KOPT-K1 (cell line): ENCODE data around the gene TRIM17.

ENCODE experiments used
- H3K27ac ChIP-seq: fragments of 200-600 bp; sonication (generic); 2 replicates; pipeline ENCODE4 v1.5.1; 2016; ENCODE audit warnings: antibody characterized with exemption, mild to moderate bottlenecking, low read depth, low read length; ENCODE audit not compliant: poor library complexity, severe bottlenecking
- H3K36me3 ChIP-seq: fragments of 200-600 bp; sonication (generic); 2 replicates; pipeline ENCODE4 v1.5.1; 2017; ENCODE audit warnings: antibody characterized with exemption, mild to moderate bottlenecking, low read length, moderate library complexity; ENCODE audit not compliant: insufficient read depth
- H3K9me3 ChIP-seq: fragments of 200-600 bp; sonication (generic); 2 replicates; pipeline ENCODE4 v1.5.1; 2017; ENCODE audit warnings: antibody characterized with exemption, low read length, mild to moderate bottlenecking; ENCODE audit not compliant: insufficient read depth, poor library complexity, severe bottlenecking

The TRIM17 gene

DNA sequence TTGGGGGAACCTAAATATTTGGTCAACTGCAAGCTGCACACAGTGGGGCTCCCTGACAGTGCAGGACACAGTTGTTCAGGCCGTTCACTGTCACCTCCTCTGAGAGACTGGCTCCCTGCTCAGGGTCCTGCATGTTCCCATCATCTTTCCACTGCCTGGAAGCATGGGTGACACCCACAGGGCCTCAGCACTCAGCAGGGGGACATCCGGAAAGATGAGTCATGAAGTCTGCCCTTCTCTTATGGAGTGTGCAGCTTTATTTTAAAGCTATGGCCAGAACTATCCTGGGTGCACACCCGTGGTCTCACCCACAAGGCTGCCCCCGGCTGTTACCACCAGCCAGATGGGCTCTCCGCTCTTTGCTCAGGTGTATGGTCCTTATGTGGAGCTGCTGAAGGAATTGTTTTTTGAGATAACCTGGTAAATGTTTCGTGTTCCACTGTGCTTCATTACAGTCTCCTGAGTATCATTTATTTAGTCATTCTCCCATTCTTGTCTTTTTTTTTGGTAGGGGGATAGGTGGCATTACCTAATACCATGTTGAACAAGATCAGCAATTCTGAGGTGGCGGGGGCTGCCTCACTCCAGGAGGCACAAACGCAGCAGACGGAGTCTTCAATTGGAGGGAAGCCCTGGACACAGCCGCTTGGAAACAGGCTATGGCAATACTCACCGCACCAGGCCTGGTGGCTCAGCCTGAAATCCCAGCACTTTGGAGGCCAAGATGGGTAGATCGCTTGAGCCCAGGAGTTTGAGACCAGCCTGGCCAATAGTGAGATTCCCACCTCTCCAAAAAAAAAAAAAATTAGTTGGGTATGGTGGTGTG is 24.3 kb downstream of the TRIM17 start:
- Histone ChIP-seq H3K36me3 (peaks cover 58% of the 10 kb centered on the region), H3K27ac (no peak overlapping the region), H3K9me3 (no peaks in the 10 kb centered on the region)

DNA sequence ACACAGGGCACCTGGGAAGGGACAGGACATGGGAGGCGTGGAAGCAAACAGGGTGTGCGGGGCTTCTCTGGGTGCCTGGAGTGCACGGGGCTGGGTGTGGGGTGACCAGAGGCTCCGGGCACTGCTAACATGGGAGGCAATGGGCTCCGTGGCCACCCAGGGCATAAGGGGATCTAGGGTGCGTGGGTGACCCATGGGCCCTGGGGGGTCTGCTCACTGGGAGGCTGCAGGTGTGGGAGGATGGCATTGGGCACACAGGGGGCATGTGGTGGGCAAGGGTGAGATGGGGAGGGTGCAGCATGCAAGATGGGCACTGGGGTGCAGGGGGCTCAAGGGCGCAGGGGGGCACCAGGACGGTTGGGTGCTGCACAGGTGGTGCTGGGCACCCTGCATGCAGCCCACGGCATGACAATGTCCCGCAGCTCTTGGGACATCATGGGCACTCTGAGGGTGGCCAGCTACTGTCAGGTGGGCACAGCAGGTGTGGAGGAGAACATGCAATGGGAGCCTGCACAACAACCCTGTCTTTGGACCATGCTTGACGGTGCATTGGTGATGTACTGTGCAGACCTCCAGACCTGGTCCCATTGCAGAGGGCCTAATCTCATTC is 25.1 kb downstream of the TRIM17 start:
- Histone ChIP-seq H3K27ac (no peak overlapping the region), H3K36me3 (peaks cover 50% of the 10 kb centered on the region)

DNA sequence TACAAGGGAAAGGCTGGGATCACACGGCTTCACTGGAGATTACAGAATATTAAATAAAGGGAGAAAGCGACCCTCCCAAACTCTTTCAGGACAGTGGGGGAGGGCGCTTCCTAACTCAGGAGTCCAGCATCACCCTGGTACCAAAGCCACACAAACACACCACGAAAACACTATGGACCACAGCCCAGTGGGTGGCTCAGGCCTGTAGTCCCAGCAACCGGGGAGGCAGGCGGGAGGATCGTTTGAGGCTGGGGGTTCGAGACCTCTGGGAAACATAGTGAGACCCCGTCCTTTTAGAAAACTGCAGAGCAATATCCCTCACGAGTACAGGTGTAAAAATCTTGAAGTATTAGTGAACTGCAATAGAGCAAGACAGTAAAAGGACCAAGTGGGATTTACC is 26.0 kb downstream of the TRIM17 start:
- no peak overlapping the region for H3K27ac ChIP-seq
- H3K9me3 ChIP-seq, result no peaks in the 10 kb centered on the region
- H3K36me3 ChIP-seq, result peaks cover 41% of the 10 kb centered on the region

More for the DNA sequence above, 25.1 kb downstream of the TRIM17 start:
- no peaks in the 10 kb centered on the region for H3K9me3 ChIP-seq

DNA sequence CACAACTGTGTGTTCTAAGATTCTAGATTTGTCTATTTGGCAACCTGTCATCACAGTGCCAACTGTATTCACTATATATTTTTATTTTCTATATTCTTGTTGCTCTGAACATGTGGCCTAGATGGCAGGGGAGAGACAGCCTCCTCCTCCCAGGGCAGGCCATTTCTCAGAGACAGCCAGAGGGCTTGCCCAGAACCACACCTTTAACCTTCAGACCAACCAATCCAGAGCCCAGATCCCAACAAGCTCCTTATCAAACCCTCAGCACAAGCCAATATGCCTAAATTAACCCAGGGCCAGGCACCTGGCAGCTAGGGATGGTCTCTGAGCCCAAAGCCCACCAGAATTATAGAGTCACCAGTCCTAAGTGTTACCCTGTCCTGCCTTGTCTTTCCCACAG is 29.3 kb downstream of the TRIM17 start:
- Histone ChIP-seq H3K9me3 (no peaks in the 10 kb centered on the region), H3K27ac (no peak overlapping the region), H3K36me3 (peaks cover 8% of the 10 kb centered on the region)

DNA sequence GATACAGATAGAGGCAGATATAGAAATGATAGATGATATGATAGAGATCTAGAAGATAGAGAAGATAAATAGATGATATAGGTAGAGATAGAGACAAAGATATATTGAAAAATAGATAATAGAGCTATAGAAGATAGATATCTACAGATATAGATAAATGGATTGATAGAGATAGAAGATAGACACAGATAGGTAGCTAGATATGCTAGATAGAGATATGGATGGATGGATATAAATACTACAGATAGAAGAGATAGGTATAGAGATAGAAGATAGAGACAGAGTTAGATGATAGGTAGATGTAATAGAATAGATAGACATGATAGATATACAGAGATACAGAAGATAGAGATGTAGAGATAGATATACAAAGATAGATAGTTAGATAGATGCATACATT is 31.4 kb downstream of the TRIM17 start:
- Histone ChIP-seq H3K9me3 (no peaks in the 10 kb centered on the region), H3K27ac (no peak overlapping the region), H3K36me3 (no peaks in the 10 kb centered on the region)

DNA sequence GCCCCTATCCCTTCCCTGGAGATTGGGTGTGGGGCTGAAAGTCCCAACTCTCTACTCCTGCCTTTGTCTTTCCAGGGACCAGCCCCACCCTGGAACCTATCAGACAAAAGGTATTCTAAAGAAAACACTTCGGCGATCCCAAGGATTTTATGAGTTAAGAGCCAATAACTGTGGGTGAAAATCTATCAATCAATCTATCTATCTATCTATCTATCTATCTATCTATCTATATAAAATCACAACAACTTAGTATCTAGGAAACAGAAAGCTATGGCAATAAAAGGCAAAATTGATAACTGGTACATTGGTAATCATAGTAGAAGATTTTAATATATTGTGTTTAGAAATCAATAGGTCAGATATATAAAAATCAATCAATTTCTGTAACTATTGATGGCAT is 32.9 kb downstream of the TRIM17 start:
- H3K36me3 ChIP-seq, result no peaks in the 10 kb centered on the region
- H3K27ac ChIP-seq, result no peak overlapping the region

DNA sequence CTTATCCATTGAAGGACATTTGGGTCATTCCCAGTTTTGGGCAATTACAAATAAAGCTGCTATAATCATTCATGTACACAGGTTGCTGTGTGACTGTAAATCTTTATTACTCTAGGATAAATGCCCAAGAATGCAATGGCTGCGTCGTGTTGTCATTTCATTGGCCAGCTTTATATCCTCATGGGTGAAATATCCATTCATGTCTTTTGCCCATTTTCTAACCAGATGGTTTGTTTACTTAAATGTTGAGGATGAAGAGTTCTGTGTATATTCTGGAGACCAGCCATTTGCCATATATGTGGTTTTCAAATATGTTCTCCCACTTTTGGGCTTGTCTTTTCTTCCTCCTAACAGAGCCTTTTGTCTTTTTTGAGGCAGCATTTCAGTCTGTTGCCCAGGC is 35.3 kb downstream of the TRIM17 start:
- Histone ChIP-seq H3K9me3 (no peaks in the 10 kb centered on the region), H3K36me3 (no peaks in the 10 kb centered on the region), H3K27ac (no peak overlapping the region)

More for the DNA sequence above, 32.9 kb downstream of the TRIM17 start:
- no peaks in the 10 kb centered on the region for H3K9me3 ChIP-seq

DNA sequence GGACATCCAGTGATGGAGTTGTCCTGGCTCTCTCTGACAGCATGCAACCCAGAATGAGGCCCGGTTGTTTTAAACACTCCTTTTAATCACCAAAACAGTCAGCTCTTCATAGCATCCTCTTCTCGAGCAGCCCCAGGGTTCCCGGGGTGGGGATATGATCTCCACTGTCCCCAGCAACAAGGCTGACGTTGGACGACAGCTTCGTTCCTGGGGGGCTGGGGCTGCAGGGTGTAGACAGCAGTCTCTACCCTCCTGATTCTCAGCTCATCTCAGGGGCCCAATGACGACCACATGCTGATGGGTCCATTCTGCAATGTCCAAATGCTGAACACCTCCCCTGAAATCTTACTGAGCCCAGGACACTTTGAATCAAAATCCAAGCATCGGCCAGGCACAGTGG is 37.0 kb downstream of the TRIM17 start:
- Histone ChIP-seq H3K27ac (no peak overlapping the region), H3K9me3 (no peaks in the 10 kb centered on the region), H3K36me3 (no peaks in the 10 kb centered on the region)

DNA sequence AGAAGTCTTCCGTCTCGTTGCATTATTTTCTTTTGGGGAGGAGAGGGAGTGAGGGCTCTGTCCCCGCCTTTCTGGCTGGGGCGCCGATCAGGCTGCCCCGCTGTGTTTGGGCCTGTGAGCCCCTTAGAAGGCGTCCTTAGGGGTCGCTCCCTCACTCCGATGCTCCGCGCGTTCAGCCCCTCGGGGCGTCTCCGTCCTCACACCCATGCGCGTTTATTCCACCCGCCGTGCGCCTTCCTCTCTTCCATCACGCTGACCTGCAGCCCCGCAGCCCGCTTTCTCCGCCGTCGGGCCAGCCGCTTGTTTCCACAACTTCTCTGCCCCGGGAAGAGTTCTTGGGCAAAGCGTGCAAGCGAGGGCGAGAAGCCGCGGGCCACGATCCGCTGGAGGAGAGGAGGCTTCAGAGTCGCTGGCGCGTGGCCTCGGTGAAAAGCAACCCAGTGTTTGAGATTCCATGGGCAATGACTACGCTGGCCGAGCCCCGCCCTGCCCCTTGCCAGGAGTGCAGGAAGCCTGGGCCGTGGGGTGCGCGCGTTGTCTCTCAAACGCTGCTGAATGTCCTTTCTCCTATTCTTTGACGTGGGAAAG is 37.7 kb downstream of the TRIM17 start:
- Histone ChIP-seq H3K27ac (no peak overlapping the region), H3K9me3 (no peaks in the 10 kb centered on the region), H3K36me3 (no peaks in the 10 kb centered on the region)

DNA sequence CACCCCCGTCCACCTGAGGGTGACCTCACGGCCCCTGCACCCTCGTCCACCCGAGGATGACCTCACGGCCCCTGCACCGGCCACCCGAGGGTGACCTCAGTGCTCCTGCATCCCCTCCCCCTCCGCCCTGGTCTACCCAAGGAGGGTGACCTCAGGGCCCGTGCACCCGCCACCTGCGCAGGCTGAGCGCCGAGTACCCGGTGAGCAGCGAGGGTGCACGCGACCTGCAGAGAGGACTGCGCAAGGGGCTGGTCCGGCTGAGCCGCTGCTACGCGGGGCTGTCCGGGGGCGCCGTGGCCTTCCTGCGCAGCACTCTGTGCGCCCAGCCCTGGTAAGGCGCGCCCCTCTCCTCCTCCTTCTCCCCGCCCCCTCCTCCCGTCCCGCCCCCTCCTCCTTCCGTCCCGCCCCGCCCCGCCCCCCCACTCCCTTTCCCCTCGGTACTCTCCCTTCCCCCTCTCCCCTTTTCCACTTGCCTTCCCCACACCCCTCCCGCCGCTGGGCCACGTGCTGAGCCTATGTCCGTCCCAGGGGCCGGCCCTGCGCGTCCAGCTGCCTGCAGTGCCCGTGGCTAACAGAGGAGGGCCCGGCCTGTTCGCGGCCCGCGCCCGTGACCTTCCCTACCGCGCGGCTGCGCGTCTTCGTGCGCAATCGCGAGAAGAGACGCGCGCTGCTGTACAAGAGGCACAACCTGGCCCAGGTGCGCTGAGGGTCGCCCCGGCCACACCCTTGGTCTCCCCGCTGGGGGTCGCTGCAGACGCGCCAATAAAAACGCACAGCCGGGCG is 38.4 kb downstream of the TRIM17 start:
- Histone ChIP-seq H3K36me3 (no peaks in the 10 kb centered on the region), H3K27ac (no peak overlapping the region), H3K9me3 (no peaks in the 10 kb centered on the region)

DNA sequence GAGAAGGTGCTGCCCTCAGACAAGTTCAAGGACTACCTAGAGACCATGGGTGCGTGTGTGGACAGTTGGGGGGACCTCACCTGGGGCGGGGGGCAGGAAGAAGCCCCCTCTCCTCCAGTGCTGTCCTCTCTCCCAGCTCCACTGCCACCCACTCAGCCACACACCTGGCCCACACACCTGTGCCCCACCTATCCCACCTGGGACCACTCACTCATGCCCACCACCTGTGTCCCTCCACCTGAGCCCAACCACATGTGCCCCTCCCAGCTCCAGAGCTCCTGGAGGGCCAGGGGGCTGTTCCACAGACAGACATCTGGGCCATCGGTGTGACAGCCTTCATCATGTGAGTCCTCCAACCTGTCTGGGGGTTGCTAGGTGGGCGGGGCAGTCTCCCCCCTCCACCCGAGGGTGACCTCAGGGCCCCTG is 39.0 kb downstream of the TRIM17 start:
- H3K36me3 ChIP-seq, result no peaks in the 10 kb centered on the region
- H3K9me3 ChIP-seq, result no peaks in the 10 kb centered on the region
- no peak overlapping the region for H3K27ac ChIP-seq

DNA sequence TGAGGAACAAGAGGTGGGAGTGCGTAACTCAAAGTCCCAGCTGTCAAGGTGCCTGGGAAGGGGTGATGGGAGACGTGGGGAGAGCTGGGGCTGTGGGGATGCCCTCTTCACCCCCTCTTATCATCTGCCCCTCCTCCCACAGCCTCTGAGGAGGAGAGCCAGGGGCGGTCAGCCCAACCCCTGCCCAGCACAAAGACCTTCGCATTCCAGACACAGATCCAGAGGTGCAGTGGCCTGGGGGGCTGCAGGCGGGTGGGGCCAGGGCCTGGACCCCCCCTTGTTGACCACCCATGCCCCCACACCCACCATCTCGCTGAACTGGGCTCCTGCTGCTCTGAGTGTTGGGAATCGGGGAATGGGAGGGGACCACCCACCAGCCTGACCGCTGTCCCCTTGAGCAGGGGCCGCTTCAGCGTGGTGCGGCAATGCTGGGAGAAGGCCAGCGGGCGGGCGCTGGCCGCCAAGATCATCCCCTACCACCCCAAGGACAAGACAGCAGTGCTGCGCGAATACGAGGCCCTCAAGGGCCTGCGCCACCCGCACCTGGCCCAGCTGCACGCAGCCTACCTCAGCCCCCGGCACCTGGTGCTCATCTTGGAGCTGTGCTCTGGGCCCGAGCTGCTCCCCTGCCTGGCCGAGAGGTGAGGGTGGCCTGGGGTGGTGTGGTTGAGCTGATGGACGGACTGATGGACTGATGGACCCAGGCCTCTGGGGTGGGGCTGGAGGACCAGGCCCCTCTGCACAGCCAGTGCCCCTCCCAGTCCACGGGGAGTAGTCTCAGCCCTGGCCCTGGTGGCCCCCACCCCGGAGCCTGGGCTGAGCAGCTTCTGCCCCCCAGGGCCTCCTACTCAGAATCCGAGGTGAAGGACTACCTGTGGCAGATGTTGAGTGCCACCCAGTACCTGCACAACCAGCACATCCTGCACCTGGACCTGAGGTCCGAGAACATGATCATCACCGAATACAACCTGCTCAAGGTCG is 39.7 kb downstream of the TRIM17 start:
- Histone ChIP-seq H3K36me3 (no peaks in the 10 kb centered on the region), H3K9me3 (no peaks in the 10 kb centered on the region), H3K27ac (no peak overlapping the region)

DNA sequence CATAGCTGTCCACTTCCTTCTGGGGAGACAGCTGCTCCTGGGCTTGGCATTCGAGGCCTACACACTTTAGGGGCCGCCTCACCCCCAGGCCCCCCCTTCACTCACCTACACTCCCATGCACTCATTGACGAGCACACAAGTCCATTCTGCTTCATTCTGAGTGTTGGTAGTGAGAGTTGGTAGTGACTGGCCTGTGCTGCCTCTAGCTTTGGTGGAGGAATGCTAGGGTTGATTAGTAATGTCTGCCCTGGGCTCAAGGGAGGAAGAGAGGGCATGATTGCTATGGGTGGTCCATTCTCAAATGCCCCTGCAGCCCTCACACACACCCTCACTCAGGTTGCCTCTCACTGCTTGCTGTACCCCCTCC is 40.4 kb downstream of the TRIM17 start:
- no peaks in the 10 kb centered on the region for H3K9me3 ChIP-seq
- no peaks in the 10 kb centered on the region for H3K36me3 ChIP-seq
- no peak overlapping the region for H3K27ac ChIP-seq

DNA sequence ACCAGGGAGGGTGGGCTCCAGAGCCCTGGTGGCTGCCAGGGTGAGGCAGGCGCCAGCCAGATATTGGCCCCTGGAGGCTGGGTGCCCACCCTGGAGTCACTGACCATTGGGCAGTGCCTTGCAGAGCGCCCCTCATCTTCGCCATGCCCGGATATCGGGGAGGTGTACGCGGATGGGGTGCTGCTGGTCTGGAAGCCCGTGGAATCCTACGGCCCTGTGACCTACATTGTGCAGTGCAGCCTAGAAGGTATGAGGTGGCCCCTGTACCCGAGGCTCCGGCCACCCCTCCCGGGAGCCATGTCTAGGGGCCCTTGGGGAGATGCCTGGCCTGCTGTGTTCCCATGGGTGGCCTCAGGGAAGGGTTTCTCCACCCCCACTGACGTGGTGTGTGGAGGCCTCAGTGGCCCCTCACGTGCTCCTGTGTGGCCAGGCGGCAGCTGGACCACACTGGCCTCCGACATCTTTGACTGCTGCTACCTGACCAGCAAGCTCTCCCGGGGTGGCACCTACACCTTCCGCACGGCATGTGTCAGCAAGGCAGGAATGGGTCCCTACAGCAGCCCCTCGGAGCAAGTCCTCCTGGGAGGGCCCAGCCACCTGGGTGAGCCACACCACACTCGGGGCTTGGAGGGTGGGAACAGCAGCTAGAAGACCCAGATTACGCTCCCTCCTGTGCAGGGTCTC is 40.9 kb downstream of the TRIM17 start:
- H3K9me3 ChIP-seq, result no peaks in the 10 kb centered on the region
- H3K36me3 ChIP-seq, result no peaks in the 10 kb centered on the region
- H3K27ac ChIP-seq, result no peak overlapping the region
